Esophagus muscularis mucosa (tissue), 4 donors: Measurements from ENCODE around the gene SIK3. TPM values are rescaled to one million over a fixed set of nuclear protein-coding genes. Genes with fewer than 3 reads are reported as not detected.

ENCODE experiments used
- DNase-seq: peaks from one replicate; pipeline ENCODE4 v3.0.0-alpha.2; 2017; ENCODE audit errors: extremely low spot score
- H3K27ac ChIP-seq, 4 donors: fragments of 200-600 bp; sonication (generic); replicated peaks in 1 of 4; 1 replicate in 3 of 4; 2 replicates in 1 of 4; pipeline ENCODE4 v1.5.1; 2016 to 2019; ENCODE audit warnings: mild to moderate bottlenecking in 1 of 4
- H3K27me3 ChIP-seq, 4 donors: fragments of 200-600 bp; sonication (generic); one replicate each; pipeline versions ENCODE4 v1.5.1 to v1.6.0; 2016 to 2019
- H3K36me3 ChIP-seq, 4 donors: fragments of 200-600 bp; sonication (generic); one replicate each; pipeline ENCODE4 v1.5.1; 2016 to 2019
- H3K4me1 ChIP-seq, 4 donors: fragments of 200-600 bp; sonication (generic); one replicate each; pipeline ENCODE4 v1.5.1; 2016 to 2019
- H3K4me3 ChIP-seq, 4 donors: fragments of 200-600 bp; sonication (generic); 1 replicate in 2 of 4; 2 replicates in 2 of 4; pipeline ENCODE4 v1.5.1; 2016 to 2019; ENCODE audit warnings: mild to moderate bottlenecking in 4 of 4, moderate library complexity in 1 of 4
- H3K9me3 ChIP-seq, 4 donors: fragments of 200-600 bp; sonication (generic); 1 replicate in 3 of 4; 2 replicates in 1 of 4; pipeline ENCODE4 v1.5.1; 2016 to 2019
- CTCF ChIP-seq, 3 experiments: fragments of 200-600 bp in 2 of 3; fragments of 450-650 bp in 1 of 3; sonication (generic) in 2 of 3; IDR thresholded peaks; one replicate each; pipeline ENCODE4 v1.5.1; 2017 to 2019; ENCODE audit warnings: antibody characterized with exemption in 3 of 3, mild to moderate bottlenecking in 2 of 3, moderate library complexity in 1 of 3
- EP300 ChIP-seq: sonication (generic); formaldehyde crosslinking; IDR thresholded peaks from one replicate; pipeline ENCODE4 v1.6.1; 2017; ENCODE audit warnings: antibody characterized with exemption
- POLR2A ChIP-seq: fragments of 450-650 bp; IDR thresholded peaks from one replicate; pipeline ENCODE4 v1.6.1; 2017; ENCODE audit warnings: antibody characterized with exemption, moderate library complexity, mild to moderate bottlenecking, low read depth
- POLR2AphosphoS5 ChIP-seq, 2 donors: sonication (generic); formaldehyde crosslinking; IDR thresholded peaks; one replicate each; pipeline ENCODE4 v1.6.1; 2017; ENCODE audit warnings: antibody characterized with exemption in 2 of 2
- WGBS: methylation state at CpG from one replicate; pipeline ENCODE4 v1.1.5; 2018; 5-methylcytosine and 5-hydroxymethylcytosine counted together
- intact Hi-C: fragments of 100-400 bp; cut with DNase I; formaldehyde crosslinking; loops from one replicate; pipeline ENCODE4 v1.15.1; 2023
- total RNA-seq, 4 donors: library from RNA; depleted of rRNA; stranded (reverse); fragments of >200 nt; gene quantifications; one replicate each; pipeline versions ENCODE4 v1.1.0 to v1.2.1, GENCODE V29; 2016

The SIK3 gene
- total RNA-seq, 4 donors from 2014 or later, result 39.5 to 53.5 (median 42.3) TPM

DNA sequence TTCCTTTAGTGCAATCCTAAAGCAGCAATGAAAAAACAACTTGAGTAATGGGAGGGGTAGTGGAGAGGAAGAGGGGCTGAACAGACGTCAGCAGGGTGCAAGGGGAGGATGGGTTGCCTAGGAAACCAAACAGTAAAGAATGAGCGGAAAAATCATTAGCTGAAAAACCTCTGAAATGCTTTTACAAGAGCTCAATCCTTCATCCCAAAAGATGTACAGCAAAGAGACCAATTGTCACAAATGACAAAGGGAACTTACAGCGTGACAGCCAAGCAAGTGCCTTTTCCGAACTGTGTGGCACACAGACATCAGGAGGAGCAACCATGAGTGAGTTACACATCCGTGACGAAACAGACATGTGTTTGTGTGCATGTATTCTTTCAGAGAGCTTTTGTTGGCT, 104.6 kb downstream of the SIK3 start:
- DNase-seq, result no peak
- intact Hi-C loops, result no loop called here
- peaks cover 20 to 55% (median 48%) of the 10 kb centered on the region in 4 donors for H3K4me1 ChIP-seq

DNA sequence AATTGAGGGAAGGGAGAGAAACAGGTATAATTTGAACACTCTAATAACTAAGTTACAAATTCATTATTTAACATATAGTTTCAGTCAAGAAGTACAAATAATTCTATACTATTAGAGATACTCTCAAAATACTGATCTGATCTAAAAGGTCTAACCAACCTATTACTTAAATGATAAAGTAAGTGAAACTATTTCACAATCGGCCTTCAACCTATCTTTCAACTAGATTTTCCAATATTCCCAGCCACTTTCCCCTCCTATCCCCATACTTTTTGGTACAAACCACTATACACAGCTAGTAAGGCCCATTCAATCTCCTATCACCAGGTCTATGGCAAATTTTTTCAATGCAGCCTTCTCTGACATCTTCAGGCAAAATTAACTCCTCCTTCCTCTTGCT, 106.7 kb downstream of the SIK3 start:
- intact Hi-C loops, result no loop called here
- H3K9me3 ChIP-seq, result no peaks in the 10 kb centered on the region
- WGBS, result 88% methylated on average over 1 of the region's 1 CpG
- peaks cover 33 to 74% (median 64%) of the 10 kb centered on the region in 4 donors for H3K4me1 ChIP-seq
- H3K36me3 ChIP-seq, result no peaks in the 10 kb centered on the region
- TF ChIP-seq POLR2A, result no peak
- no peak for TF ChIP-seq EP300
- TF ChIP-seq POLR2AphosphoS5 (IDR thresholded peaks at IDR 0.05), result no peak
- TF ChIP-seq CTCF (IDR thresholded peaks at IDR 0.05), result no peak
- no peak overlapping the region for H3K27ac ChIP-seq
- DNase-seq, result no peak
- H3K27me3 ChIP-seq, result no peaks in the 10 kb centered on the region
- H3K4me3 ChIP-seq, result no peak overlapping the region

More for the DNA sequence above, 104.6 kb downstream of the SIK3 start:
- no peak overlapping the region for H3K27ac ChIP-seq
- TF ChIP-seq CTCF (IDR thresholded peaks at IDR 0.05) (no peak), EP300 (no peak), POLR2AphosphoS5 (IDR thresholded peaks at IDR 0.05) (no peak), POLR2A (no peak)
- WGBS, result 31% methylated on average over 6 of the region's 6 CpGs
- no peak overlapping the region for H3K4me3 ChIP-seq
- no peaks in the 10 kb centered on the region for H3K9me3 ChIP-seq
- H3K27me3 ChIP-seq, result no peaks in the 10 kb centered on the region
- H3K36me3 ChIP-seq, result no peaks in the 10 kb centered on the region

DNA sequence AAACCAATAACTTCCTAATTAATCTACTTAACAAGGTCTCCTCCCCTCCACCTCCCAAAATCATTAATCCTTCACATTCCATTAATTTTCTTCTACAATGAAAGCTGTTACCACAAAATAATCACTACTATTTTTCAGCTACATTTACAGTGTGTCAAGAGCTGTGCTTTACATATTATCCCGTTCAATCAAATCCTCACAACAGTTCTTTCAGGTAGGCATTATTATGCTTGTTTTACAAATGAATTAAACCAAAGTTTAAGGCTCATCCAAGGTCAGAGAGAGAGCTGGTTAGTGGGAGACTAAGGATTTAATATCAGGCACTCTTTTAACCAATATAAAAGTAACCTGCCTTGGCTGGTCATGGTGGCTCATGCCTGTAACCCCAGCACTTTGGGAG, 107.4 kb downstream of the SIK3 start:
- peak overlapping the region in 1 of 4 donors; percentile 30 for H3K27ac ChIP-seq
- H3K36me3 ChIP-seq, result no peaks in the 10 kb centered on the region
- DNase-seq, result no peak
- intact Hi-C loops, result no loop called here
- no peaks in the 10 kb centered on the region for H3K27me3 ChIP-seq
- TF ChIP-seq POLR2A, result no peak
- TF ChIP-seq POLR2AphosphoS5 (IDR thresholded peaks at IDR 0.05), result no peak
- no peak for TF ChIP-seq EP300
- TF ChIP-seq CTCF (IDR thresholded peaks at IDR 0.05), result no peak
- no peak overlapping the region for H3K4me3 ChIP-seq
- peaks cover 39 to 81% (median 71%) of the 10 kb centered on the region in 4 donors for H3K4me1 ChIP-seq
- 95% methylated on average over 1 of the region's 1 CpG for WGBS
- H3K9me3 ChIP-seq, result no peaks in the 10 kb centered on the region

DNA sequence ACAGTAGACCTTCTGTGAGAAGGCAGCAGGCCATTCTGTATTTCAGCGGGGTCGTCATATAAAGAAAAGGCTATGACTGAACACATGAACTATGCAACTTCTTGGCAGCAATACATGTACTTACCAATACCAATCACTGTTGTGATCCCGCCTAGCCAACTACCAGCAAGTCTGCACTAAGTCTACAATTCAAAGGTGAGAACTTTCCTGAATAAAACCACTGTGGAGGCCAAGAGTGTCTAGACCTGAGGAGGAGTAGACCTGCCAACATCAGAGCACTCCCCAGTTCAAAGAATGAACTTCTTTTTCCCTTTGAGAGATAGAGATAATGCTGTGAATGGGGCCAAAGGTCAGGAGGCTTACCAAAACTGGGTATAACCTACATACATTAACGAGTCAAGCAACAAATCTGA, 108.2 kb downstream of the SIK3 start:
- no peak for TF ChIP-seq POLR2A
- no peak for TF ChIP-seq EP300
- TF ChIP-seq CTCF (IDR thresholded peaks at IDR 0.05), result no peak
- TF ChIP-seq POLR2AphosphoS5 (IDR thresholded peaks at IDR 0.05), result no peak
- H3K4me1 ChIP-seq, result peaks cover 40 to 88% (median 79%) of the 10 kb centered on the region in 4 donors
- intact Hi-C loops, result no loop called here

DNA sequence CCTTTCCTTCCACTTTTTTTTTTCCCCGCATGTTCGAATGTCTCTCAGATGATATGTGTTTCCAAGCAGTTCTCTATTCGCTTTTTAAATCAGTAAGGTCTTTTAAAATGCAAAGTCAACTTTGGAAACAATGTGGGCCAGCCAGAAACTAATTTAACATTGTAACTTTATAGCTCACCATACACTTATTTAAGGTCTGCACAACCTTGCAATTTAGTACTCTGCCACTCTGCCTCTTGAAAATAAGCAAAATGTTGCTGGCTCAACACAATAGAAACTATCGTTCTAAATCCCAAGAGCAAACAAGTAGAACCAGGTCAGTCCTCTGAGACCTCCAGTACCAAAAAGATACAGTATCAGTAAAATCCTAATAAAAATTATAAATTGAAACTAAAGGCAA, 109.0 kb downstream of the SIK3 start:
- intact Hi-C loops, result loop anchor here (5.0 kb wide), 1 partner anchor 38 kb away; no protein-coding TSS in a partner anchor
- no peak for DNase-seq
- Histone ChIP-seq H3K9me3 (no peaks in the 10 kb centered on the region), H3K27ac (peak overlapping the region in 2 of 4 donors; percentile 1 to 30), H3K27me3 (no peaks in the 10 kb centered on the region), H3K4me1 (peaks cover 44 to 90% (median 84%) of the 10 kb centered on the region in 4 donors), H3K36me3 (no peaks in the 10 kb centered on the region), H3K4me3 (no peak overlapping the region)
- TF ChIP-seq EP300, result no peak
- no peak for TF ChIP-seq POLR2AphosphoS5 (IDR thresholded peaks at IDR 0.05)
- 49% methylated on average over 4 of the region's 4 CpGs for WGBS

More for the DNA sequence above, 108.2 kb downstream of the SIK3 start:
- Histone ChIP-seq H3K9me3 (no peaks in the 10 kb centered on the region), H3K36me3 (no peaks in the 10 kb centered on the region), H3K4me3 (no peak overlapping the region), H3K27me3 (no peaks in the 10 kb centered on the region), H3K27ac (peak overlapping the region in 3 of 4 donors; percentile 1 to 41 (median 30))
- 39% methylated on average over 4 of the region's 4 CpGs for WGBS
- no peak for DNase-seq
